Epithelial cell of esophagus (primary cell): Measurements from ENCODE around the gene ITGB1BP1.

Experiments
- DNase-seq: peaks from one replicate; pipeline ENCODE4 v3.0.0; 2010; ENCODE audit warnings: low read depth
- H3K4me3 ChIP-seq: 2 replicates; pipeline ENCODE4 v1.5.1; 2011; ENCODE audit warnings: mild to moderate bottlenecking, low read length, control low read depth
- CTCF ChIP-seq: IDR thresholded peaks from 2 replicates; pipeline ENCODE4 v1.5.1; 2011; ENCODE audit warnings: low read depth, mild to moderate bottlenecking, low read length, control low read depth, inconsistent platforms; ENCODE audit not compliant: insufficient read depth; ENCODE audit errors: missing control alignments

ITGB1BP1 gene

GRCh38 chr2:9408641-9409151 lies 14.6 kb downstream of the ITGB1BP1 start:
- TF ChIP-seq CTCF, result no peak
- peak; percentile 86 for DNase-seq
- no peak overlapping the region for H3K4me3 ChIP-seq

- no peak for TF ChIP-seq CTCF
- DNase-seq, result peak; percentile 89
- H3K4me3 ChIP-seq, result no peak overlapping the region
Measured at GRCh38 chr2:9407363-9407811, 15.9 kb downstream of the ITGB1BP1 start.

GRCh38 chr2:9406529-9407362 lies 16.6 kb downstream of the ITGB1BP1 start:
- DNase-seq, result no peak
- H3K4me3 ChIP-seq, result no peak overlapping the region
- TF ChIP-seq CTCF, result no peak

- DNase-seq, result no peak
- H3K4me3 ChIP-seq, result no peak overlapping the region
- no peak for TF ChIP-seq CTCF
Measured at GRCh38 chr2:9405636-9406035, 17.7 kb downstream of the ITGB1BP1 start.

- no peak for TF ChIP-seq CTCF
Measured at GRCh38 chr2:9404451-9404850, 18.9 kb downstream of the ITGB1BP1 start.

GRCh38 chr2:9403924-9404323 lies 19.4 kb downstream of the ITGB1BP1 start:
- no peak for TF ChIP-seq CTCF
- H3K4me3 ChIP-seq, result no peak overlapping the region
- no peak for DNase-seq

More at GRCh38 chr2:9404451-9404850, 18.9 kb downstream of the ITGB1BP1 start:
- no peak for DNase-seq
- H3K4me3 ChIP-seq, result no peak overlapping the region
